MCF 10A (cell line): Measurements from ENCODE around the gene CRACDL. TPM values are rescaled to one million over a fixed set of nuclear protein-coding genes. Genes with fewer than 3 reads are reported as not detected.

Experiments
- BruUV-seq: library from RNA; stranded (reverse); fragments of 400-500 nt; replicated peaks from 2 replicates; lab custom pipeline; 2021; lab: Mats Ljungman, UMichigan
- CTCF ChIA-PET: fragments of 300-600 bp; sonication (Branson Sonifier 250); formaldehyde crosslinking; extraction: SDS; loops from one replicate; lab custom pipeline; 2021; ENCODE audit warnings: antibody characterized with exemption, inconsistent platforms; lab: Yijun Ruan, JAX
- POLR2A ChIA-PET: fragments of 300-600, 350-650 bp; sonication (Branson Sonifier 250); formaldehyde crosslinking; extraction: SDS; loops from one replicate; lab custom pipeline; 2020; ENCODE audit warnings: antibody characterized with exemption, inconsistent platforms; lab: Yijun Ruan, JAX
- DNase-seq: peaks from one replicate; pipeline ENCODE4 v3.0.0-alpha.2; 2018; ENCODE audit not compliant: unreplicated experiment
- H3K27ac Mint-ChIP-seq: one replicate; pipeline ENCODE4 v1.8.0; 2022; ENCODE audit warnings: mild to moderate bottlenecking, low read depth, mixed read lengths; ENCODE audit not compliant: unreplicated experiment
- H3K27me3 Mint-ChIP-seq: one replicate; pipeline ENCODE4 v1.8.0; 2022; ENCODE audit warnings: mixed read lengths; ENCODE audit not compliant: insufficient read depth, unreplicated experiment
- H3K36me3 Mint-ChIP-seq: one replicate; pipeline ENCODE4 v1.8.0; 2022; ENCODE audit warnings: mild to moderate bottlenecking, moderate library complexity, mixed read lengths; ENCODE audit not compliant: insufficient read depth, unreplicated experiment
- H3K4me1 Mint-ChIP-seq: one replicate; pipeline ENCODE4 v1.8.0; 2022; ENCODE audit warnings: mixed read lengths; ENCODE audit not compliant: insufficient read depth, unreplicated experiment
- H3K4me3 Mint-ChIP-seq: one replicate; pipeline ENCODE4 v1.8.0; 2022; ENCODE audit warnings: mild to moderate bottlenecking, moderate library complexity, mixed read lengths; ENCODE audit not compliant: unreplicated experiment
- H3K9me3 Mint-ChIP-seq: one replicate; pipeline ENCODE4 v1.8.0; 2022; ENCODE audit warnings: mixed read lengths; ENCODE audit not compliant: unreplicated experiment
- intact Hi-C: fragments of 100-400 bp; cut with micrococcal nuclease; formaldehyde crosslinking; loops from 2 replicates; pipeline ENCODE4 v1.14.1; 2022
- total RNA-seq: library from RNA; stranded (reverse); gene quantifications from 2 replicates; pipeline ENCODE4 v1.2.3, GENCODE V29; 2022
- TF ChIP-seq, protein P1 (sequence below): fragments of 200-600 bp; IDR thresholded peaks from one replicate; pipeline ENCODE4 v1.8.0; 2022; ENCODE audit warnings: antibody characterized with exemption, mild to moderate bottlenecking; ENCODE audit not compliant: unreplicated experiment

Gene CRACDL
- total RNA-seq, 1 experiment from 2014 or later, result 12.9 TPM

DNA sequence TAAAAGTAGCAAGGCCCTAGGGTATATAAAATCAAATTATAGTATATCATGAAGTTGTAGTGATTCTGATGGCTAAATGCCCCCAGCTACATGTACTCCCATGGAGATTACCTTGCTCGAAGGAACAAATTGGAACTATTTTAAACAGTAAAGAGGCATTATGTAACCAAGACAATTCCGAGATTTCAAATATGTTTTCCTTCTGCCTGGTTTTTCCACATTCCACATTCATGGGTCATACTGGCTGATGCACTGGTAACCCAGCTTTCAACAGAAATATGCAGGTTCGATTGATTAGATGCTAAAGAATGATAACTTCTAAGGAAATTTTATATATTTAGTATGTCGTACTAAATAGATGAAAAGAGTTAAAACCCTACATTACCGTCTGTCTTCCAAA is 142.8 kb downstream of the CRACDL start:
- Mint-ChIP-seq H3K27ac (no peak overlapping the region), H3K4me1 (no peaks in the 10 kb centered on the region), H3K4me3 (no peak overlapping the region), H3K36me3 (peaks cover 29% of the 10 kb centered on the region), H3K9me3 (no peaks in the 10 kb centered on the region), H3K27me3 (no peaks in the 10 kb centered on the region)
- BruUV-seq, result no TSS peak
- POLR2A ChIA-PET, result interaction anchor here (1.9 kb wide), 1 partner anchor 10 kb away, joined by 7 read pairs; no protein-coding TSS in a partner anchor
- CTCF ChIA-PET, result no interaction called here
- intact Hi-C loops, result no loop called here
- no peak for DNase-seq
- TF ChIP-seq, protein P1, sequence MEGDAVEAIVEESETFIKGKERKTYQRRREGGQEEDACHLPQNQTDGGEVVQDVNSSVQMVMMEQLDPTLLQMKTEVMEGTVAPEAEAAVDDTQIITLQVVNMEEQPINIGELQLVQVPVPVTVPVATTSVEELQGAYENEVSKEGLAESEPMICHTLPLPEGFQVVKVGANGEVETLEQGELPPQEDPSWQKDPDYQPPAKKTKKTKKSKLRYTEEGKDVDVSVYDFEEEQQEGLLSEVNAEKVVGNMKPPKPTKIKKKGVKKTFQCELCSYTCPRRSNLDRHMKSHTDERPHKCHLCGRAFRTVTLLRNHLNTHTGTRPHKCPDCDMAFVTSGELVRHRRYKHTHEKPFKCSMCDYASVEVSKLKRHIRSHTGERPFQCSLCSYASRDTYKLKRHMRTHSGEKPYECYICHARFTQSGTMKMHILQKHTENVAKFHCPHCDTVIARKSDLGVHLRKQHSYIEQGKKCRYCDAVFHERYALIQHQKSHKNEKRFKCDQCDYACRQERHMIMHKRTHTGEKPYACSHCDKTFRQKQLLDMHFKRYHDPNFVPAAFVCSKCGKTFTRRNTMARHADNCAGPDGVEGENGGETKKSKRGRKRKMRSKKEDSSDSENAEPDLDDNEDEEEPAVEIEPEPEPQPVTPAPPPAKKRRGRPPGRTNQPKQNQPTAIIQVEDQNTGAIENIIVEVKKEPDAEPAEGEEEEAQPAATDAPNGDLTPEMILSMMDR, result no peak

DNA sequence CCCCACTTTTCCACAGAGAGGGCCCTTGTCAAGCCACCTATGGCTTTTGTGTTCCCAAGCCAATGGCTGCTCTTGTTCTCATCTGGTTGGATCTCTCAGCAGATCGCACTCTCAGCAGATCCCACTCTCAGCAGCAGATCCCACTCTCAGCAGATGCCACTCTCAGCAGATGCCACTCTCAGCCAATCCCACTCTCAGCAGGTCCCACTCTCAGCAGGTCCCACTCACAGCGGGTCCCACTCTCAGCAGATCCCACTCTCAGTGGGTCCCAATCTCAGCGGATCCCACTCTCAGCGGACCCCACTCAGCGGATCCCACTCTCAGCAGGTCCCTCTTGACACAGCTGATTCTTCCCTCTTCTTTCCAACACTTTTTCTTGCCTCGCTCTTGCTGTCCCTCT is 145.8 kb downstream of the CRACDL start:
- H3K27me3 Mint-ChIP-seq, result no peaks in the 10 kb centered on the region
- TF ChIP-seq, protein P1, result no peak
- intact Hi-C loops, result no loop called here
- no TSS peak for BruUV-seq
- no peaks in the 10 kb centered on the region for H3K9me3 Mint-ChIP-seq
- CTCF ChIA-PET, result interaction anchor here (0.6 kb wide), 1 partner anchor 365 kb away, joined by 4 read pairs; no protein-coding TSS in a partner anchor
- POLR2A ChIA-PET, result interaction anchor here (1.5 kb wide), 1 partner anchor 34 kb away, joined by 5 read pairs; no protein-coding TSS in a partner anchor
- H3K27ac Mint-ChIP-seq, result no peak overlapping the region
- no peak overlapping the region for H3K4me3 Mint-ChIP-seq
- no peak for DNase-seq
- H3K36me3 Mint-ChIP-seq, result peaks cover 17% of the 10 kb centered on the region
- H3K4me1 Mint-ChIP-seq, result no peaks in the 10 kb centered on the region

DNA sequence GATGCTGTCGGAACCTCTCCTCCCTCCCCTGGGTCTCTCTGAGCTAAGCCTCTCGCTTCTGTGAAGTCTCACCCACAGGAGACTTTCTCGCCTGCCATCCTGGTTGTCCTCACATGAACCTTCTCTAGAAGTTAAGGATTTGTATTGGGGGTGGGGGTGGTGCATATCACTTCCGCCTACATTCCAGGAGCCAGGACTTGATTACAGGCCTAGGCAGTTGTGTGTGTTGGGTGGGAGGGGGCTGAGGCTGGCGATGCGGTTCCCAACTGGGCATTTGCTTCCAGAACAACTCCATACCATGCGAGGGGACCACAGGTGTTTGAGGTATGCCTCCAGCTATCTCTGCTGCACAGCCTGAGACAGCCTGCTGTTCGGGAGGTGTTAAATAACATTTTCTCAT is 148.3 kb downstream of the CRACDL start:
- no peaks in the 10 kb centered on the region for H3K27me3 Mint-ChIP-seq
- no TSS peak for BruUV-seq
- TF ChIP-seq, protein P1, result no peak
- no peak for DNase-seq
- H3K9me3 Mint-ChIP-seq, result no peaks in the 10 kb centered on the region
- POLR2A ChIA-PET, result no interaction called here
- no peak overlapping the region for H3K4me3 Mint-ChIP-seq
- CTCF ChIA-PET, result interaction anchor here (0.6 to 0.7 kb wide), 2 partner anchors 49 to 64 kb away, joined by 3 read pairs; no protein-coding TSS in a partner anchor
- intact Hi-C loops, result no loop called here
- H3K27ac Mint-ChIP-seq, result no peak overlapping the region
- H3K36me3 Mint-ChIP-seq, result no peaks in the 10 kb centered on the region
- H3K4me1 Mint-ChIP-seq, result no peaks in the 10 kb centered on the region

DNA sequence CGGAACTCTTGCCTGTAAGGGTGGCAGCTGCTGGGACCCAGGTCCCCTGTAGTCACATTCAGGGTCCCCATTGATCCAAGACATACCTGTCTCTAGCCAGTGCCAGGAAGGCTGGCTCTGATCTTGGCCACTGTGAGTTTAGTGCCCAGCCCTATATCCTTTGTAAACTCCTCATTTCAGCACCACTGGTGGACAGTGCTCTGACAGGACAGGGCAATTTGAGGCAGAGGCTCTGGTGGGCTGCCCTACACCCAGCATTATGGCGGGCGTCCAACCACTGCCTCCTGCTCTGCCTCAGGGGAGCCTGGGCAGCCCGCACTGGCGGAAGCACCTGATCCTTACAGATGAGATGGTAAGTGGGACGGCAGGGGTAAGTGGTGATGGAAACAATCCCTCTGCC is 149.8 kb downstream of the CRACDL start:
- no peak overlapping the region for H3K4me3 Mint-ChIP-seq
- TF ChIP-seq, protein P1, result no peak
- no peaks in the 10 kb centered on the region for H3K4me1 Mint-ChIP-seq
- H3K27me3 Mint-ChIP-seq, result no peaks in the 10 kb centered on the region
- intact Hi-C loops, result no loop called here
- ChIA-PET POLR2A (interaction anchor here (1.0 kb wide), 1 partner anchor 17 kb away, joined by 3 read pairs; no protein-coding TSS in a partner anchor), CTCF (no interaction called here)
- no peak for DNase-seq
- H3K27ac Mint-ChIP-seq, result no peak overlapping the region
- BruUV-seq, result no TSS peak
- H3K36me3 Mint-ChIP-seq, result no peaks in the 10 kb centered on the region
- H3K9me3 Mint-ChIP-seq, result peaks cover 9% of the 10 kb centered on the region
